COLO829 (cell line): ENCODE data around the gene CAMK2A.
A peak's percentile ranks its signal among the peaks of the same experiment; 100 is the strongest.
"Not testable (repeated sequence)": the region's sequence is repeated elsewhere in the genome, so short reads cannot be mapped to it uniquely, and the experiment has no call there.

Source experiments
- DNase-seq: peaks from one replicate; pipeline ENCODE4 v3.0.0; 2012; ENCODE audit warnings: low spot score

The CAMK2A gene

GRCh38 chr5:150236313-150236712 is 53.3 kb downstream of the CAMK2A start:
- no peak for DNase-seq

DNA sequence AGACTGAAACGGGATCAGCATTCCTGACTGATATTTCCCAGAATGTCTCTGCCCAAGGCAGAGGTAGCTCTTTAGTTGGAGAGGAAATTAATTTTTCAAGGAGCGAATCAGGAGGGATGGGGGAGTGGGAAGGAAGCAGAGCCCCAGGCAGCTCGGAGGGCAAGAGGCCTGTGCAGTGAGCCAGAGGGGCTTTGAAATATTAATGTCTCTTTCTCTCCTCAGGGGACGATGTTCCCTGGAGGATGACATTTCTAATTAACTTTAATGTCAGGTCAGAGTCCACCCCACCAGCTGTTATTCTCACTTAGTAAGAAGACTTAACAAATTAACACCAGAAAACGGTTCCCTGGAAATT is 54.1 kb downstream of the CAMK2A start:
- no peak for DNase-seq

DNA sequence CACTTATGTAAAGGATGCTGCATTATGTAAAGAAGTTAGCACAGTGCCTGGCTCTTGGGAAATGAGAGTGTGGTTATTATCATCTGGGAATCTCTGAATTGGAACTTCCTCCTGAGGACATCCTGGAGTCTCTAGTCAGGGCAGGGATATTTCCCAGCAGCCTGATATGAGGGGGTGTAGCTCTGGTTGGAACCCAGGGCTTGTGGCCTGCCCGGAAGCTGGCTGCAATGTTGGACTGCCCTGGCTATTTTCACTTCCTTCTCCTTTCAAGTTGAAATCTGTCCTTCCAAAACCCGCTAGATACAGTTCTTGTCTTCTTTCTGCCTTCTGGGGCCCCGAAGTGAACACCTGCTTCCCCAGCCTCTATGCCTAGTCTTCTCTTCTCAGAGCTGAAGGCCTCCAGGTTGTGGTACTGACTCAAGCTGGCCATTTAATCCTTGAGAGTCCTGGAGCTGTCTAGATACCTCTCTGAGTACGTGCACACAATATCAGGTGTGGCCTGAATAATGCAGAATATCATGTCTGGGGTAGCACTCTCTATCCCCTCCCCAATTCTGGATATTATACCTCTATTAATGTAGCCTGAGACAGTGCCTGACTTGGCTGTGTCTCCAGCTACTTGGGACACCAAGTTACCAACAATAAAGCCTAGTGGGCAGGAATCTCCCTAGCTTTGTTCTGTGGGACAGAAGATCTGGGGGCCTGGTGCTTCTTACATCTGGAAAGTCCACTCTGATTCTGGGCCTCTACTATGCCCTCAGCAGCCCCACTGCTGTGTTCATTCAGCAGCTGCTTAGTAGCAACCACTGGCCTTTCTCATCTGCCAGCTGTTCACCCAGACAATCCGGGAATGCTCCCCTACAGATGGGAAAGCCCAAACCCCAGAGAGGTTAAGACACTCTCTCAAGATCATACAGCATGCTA is 54.7 kb downstream of the CAMK2A start:
- DNase-seq: no peak

- not testable (repeated sequence) for DNase-seq
Measured at GRCh38 chr5:150233706-150234105, 55.9 kb downstream of the CAMK2A start.

DNA sequence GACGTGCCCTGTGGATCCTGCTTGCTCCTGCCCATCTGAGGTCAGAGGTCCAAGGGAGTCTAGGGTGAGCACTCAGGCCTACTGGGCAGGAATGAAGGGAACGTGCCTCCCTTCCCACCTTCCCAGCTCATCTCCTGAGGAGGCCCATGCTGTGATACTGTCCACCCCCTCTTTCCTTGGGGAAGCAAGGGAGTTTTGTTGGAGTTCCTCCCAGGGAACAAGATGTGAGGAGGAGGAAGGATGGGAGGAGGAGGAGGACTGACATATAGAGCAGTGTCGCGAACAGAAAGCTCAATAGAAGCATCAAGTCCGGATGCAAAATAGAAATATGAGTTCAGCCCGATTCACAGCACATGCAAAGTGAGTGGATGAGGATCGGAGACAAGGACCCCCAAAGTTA is 58.7 kb downstream of the CAMK2A start:
- DNase-seq: no peak

GRCh38 chr5:150229571-150229970 is 60.0 kb downstream of the CAMK2A start:
- DNase-seq: no peak

DNA sequence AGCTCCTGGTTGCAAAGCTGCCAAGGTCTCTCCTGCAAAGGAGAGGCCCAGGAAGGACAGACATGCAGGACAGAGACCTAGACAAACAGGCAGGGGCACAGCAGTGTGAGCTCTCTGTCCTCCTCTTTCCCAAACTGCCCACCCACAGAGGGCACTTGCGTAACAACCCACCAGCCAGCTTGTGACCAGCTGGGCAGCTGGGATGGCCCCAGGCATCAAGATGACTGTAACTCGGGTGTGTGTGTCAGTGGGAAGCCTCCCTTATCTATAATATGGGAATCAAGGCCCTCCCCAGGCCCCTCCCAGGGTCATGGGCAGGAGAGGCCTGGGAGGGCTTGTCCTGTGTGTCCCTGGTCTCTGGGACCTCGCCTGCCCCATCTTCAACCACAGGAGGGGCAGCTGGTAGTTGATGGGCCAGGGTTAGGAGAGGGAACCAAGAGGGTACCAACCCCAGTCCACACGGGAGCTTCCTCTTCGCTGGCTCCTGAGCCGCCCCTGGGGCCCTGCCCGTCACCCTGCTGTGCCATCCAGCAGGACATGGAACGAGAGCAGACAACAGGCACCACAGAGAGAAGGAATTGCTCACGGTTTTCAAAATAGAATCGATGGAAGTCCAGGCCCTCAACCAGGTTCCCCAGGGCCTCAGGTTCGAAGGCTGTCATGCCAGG is 61.8 kb downstream of the CAMK2A start:
- no peak for DNase-seq

DNA sequence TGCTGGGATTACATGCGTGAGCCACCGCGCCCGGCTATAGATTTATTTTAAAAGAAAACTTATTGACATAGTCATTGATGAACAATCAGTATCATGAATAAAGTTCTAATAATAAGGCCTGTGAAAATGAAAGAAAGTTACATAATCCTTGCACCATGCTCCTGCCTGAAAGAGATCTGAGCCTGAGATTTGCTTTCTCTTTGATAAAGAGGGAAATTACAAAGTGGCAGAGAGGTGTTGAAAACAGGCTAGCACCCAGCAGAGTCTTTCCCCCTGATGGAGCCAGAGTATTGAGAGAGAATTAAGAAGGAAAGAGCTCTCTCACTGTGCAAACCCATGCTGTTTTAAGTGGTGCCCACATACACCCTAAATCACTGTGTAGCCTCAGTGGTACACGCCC is 62.5 kb downstream of the CAMK2A start:
- no peak for DNase-seq

DNA sequence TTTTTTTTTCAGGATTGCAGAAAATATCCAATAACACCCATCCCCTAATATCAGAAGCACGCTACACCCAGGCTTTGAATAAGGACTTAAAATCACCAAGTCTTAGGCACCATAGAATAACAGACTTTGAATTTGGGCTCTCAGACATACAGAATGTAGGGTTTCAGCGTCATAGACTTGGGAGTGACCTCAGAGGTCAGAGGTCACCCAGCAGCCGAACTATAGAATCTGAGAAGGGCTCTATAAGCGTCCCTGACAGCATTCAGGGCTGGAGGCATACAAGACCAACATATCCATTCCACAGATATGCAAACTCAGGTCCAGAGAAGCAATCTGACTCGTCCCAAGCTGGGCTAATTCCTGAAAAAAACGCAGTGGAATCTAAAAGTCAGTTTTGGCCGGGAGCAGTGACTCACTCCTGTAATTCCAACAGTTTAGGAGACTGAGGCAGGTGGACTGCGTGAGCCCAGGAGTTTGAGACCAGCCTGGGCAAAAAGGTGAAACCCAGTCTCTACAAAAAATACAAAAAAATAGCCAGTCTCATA is 65.0 kb downstream of the CAMK2A start:
- DNase-seq: no peak

- DNase-seq: no peak
Measured at GRCh38 chr5:150223474-150223873, 66.1 kb downstream of the CAMK2A start.

GRCh38 chr5:150222906-150223305 is 66.7 kb downstream of the CAMK2A start:
- no peak for DNase-seq

DNA sequence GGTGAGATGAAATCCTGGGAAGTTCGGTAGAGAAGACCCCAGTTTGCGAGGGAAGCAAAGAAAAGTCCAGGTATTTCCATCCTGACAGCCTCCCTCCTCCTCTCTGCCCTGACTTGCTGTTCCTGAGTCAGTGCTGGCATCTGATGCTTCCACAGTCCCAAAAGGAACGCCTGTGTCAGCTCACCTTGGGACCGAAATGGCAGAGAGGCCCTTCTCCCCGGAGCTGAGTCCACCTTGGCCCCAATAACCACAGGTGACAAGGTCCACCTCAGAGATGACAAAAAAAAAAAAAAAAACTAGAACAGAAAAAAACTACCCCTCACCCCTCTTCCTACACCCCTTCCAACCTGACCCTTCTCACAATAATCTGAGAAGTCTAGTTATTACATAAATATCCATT is 68.1 kb downstream of the CAMK2A start:
- no peak for DNase-seq

- DNase-seq: no peak
Measured at GRCh38 chr5:150219861-150220260, 69.7 kb downstream of the CAMK2A start.

DNA sequence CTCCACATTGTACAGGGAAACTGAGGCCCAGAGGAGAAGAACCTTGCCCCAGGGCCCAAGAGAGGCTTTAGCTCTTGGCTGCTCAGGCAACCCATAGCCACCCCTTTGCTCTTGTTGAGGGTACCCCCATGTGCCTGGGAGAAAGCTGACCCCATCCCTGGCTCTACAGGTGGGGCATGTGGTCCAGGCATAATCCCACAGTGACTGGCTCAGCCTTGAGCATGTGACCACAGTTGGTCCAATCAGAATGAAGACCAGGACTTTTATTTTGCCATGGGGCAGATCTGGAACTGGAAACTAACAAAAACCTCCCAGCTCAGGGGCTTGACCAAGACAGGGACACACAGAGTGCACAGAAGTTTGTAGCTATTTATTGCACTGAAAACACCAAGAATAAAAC is 70.4 kb downstream of the CAMK2A start:
- DNase-seq: no peak

DNA sequence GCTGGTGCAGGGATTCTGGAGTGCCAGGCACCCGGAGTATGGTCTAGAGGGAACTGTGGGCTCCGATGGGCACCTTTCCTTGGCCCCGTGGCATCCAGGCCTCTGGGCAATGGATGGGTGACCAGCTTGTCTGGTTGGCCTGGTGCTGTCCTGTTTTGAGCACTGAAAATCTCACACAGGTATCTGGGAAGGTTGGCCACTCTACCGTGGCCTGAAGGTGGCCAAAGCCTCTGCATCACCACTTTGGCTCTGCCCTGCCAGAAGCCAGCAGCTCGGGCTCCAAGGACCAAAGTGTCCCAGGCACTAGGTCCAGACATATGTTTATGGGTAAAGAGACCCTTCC is 70.9 kb downstream of the CAMK2A start:
- no peak for DNase-seq

DNA sequence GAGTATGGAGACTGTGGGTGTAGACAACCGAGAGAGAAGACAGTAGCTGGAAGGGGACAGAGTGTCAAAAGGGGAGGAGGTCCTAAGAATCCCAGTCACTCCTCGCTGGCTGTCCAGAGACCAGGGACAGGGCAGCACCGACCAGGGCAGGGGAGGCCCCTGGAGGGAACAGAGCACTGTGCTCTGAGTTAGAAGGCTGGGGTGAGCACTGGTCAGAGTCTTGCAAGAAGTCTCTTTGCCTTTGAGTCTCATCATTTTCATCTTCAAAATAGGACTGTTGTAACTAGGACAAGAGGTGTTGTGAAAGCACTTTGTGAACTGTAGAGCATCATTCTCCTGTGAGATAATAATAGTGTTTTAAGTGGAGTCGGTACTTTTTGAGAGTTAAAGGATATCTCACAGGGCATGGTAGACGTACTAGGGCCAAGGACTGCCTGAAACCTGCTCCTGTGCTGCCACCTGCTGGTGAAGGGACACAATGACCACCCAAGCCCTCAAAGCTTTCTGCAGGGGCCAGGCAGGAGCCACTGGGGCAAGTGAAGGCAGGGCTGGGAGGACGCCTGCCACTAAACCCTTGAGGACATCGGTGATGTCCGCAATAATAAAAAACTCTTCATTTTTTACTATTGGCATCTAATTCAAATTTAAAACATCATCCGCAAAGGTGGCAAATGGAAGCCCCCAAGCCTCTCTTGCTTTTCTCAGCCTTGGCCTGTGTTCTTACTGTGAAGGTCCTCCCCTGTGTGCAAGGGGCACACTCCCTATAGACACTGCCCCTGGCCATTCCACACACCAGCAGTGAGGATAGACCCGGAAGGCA is 71.5 kb downstream of the CAMK2A start:
- peak; percentile 52 for DNase-seq

GRCh38 chr5:150217038-150217437 is 72.5 kb downstream of the CAMK2A start:
- no peak for DNase-seq

- DNase-seq: no peak
Measured at GRCh38 chr5:150215979-150216944, 73.3 kb downstream of the CAMK2A start.

GRCh38 chr5:150214289-150214688 is 75.3 kb downstream of the CAMK2A start:
- DNase-seq: no peak

- no peak for DNase-seq
Measured at GRCh38 chr5:150213530-150213929, 76.0 kb downstream of the CAMK2A start.
